Breast epithelium (tissue), 4 donors: ENCODE results near the gene ADAMTSL5. TPM values are rescaled to one million over a fixed set of nuclear protein-coding genes. Genes with fewer than 3 reads are reported as not detected.

Source experiments
- DNase-seq, 2 donors: peaks; one replicate each; pipeline ENCODE4 v3.0.0-alpha.2; 2019; ENCODE audit warnings: low spot score in 2 of 2
- H3K27ac ChIP-seq, 2 donors: fragments of 200-600 bp; sonication (generic) in 1 of 2; one replicate each; pipeline ENCODE4 v1.5.1; 2016 to 2019; ENCODE audit warnings: mild to moderate bottlenecking in 1 of 2
- H3K27me3 ChIP-seq, 2 donors: fragments of 200-600 bp; sonication (generic) in 1 of 2; one replicate each; pipeline versions ENCODE4 v1.5.1 to v1.6.0; 2017 to 2019; ENCODE audit warnings: control low read depth in 1 of 2, mild to moderate bottlenecking in 1 of 2
- H3K36me3 ChIP-seq: fragments of 200-600 bp; one replicate; pipeline ENCODE4 v1.5.1; 2019
- H3K4me1 ChIP-seq, 2 donors: fragments of 200-600 bp; sonication (generic); one replicate each; pipeline ENCODE4 v1.5.1; 2016 to 2019; ENCODE audit warnings: control low read depth in 1 of 2
- H3K4me3 ChIP-seq, 3 donors: fragments of 200-600 bp; sonication (generic); 1 replicate in 2 of 3; 2 replicates in 1 of 3; pipeline ENCODE4 v1.5.1; 2016 to 2019; ENCODE audit warnings: mild to moderate bottlenecking in 3 of 3, moderate library complexity in 2 of 3
- H3K9me3 ChIP-seq, 2 donors: fragments of 200-600 bp; sonication (generic) in 1 of 2; one replicate each; pipeline ENCODE4 v1.5.1; 2016 to 2019; ENCODE audit warnings: control low read depth in 1 of 2
- CTCF ChIP-seq, 3 donors: fragments of 450-650 bp; IDR thresholded peaks; one replicate each; pipeline ENCODE4 v1.5.1; 2016 to 2017; ENCODE audit warnings: antibody characterized with exemption in 3 of 3, mild to moderate bottlenecking in 3 of 3, moderate library complexity in 3 of 3
- POLR2A ChIP-seq: fragments of 450-650 bp; IDR thresholded peaks from one replicate; pipeline ENCODE4 v1.6.1; 2016; ENCODE audit warnings: antibody characterized with exemption, mild to moderate bottlenecking, moderate library complexity
- POLR2AphosphoS5 ChIP-seq, 3 donors: sonication (generic); formaldehyde crosslinking; IDR thresholded peaks; one replicate each; pipeline ENCODE4 v1.6.1; 2017; ENCODE audit warnings: antibody characterized with exemption in 3 of 3
- intact Hi-C: fragments of 100-400 bp; cut with DNase I; formaldehyde crosslinking; loops from one replicate; pipeline ENCODE4 v1.15.1; 2023; ENCODE audit warnings: low total_unique reads
- total RNA-seq, 3 donors: library from RNA; depleted of rRNA; stranded (reverse); fragments of >200 nt; gene quantifications; one replicate each; pipeline ENCODE4 v1.1.0, GENCODE V29; 2016

Gene ADAMTSL5
- total RNA-seq, 3 donors from 2014 or later = 1.3 to 3.5 (median 2.1) TPM

- Histone ChIP-seq H3K36me3 (no peaks in the 10 kb centered on the region), H3K9me3 (no peaks in the 10 kb centered on the region), H3K4me1 (peaks cover 34 to 38% of the 10 kb centered on the region in 2 donors), H3K27me3 (peaks cover 28 to 68% of the 10 kb centered on the region in 2 donors), H3K4me3 (peak overlapping the region in 2 of 3 donors; percentile 49 to 69), H3K27ac (no peak overlapping the region)
- intact Hi-C loops = no loop called here
- DNase-seq = no peak
- no peak for TF ChIP-seq CTCF (IDR thresholded peaks at IDR 0.05)
- no peak for TF ChIP-seq POLR2AphosphoS5 (IDR thresholded peaks at IDR 0.05)
- no peak for TF ChIP-seq POLR2A
These were observed 44.5 kb downstream of the ADAMTSL5 start for GRCh38 chr19:1468274-1468820.

GRCh38 chr19:1467490-1468273, 45.1 kb downstream of the ADAMTSL5 start:
- Histone ChIP-seq H3K9me3 (no peaks in the 10 kb centered on the region), H3K4me3 (peak overlapping the region in 2 of 3 donors; percentile 49 to 69), H3K36me3 (no peaks in the 10 kb centered on the region), H3K27me3 (peaks cover 28 to 64% of the 10 kb centered on the region in 2 donors), H3K4me1 (peaks cover 34 to 38% of the 10 kb centered on the region in 2 donors), H3K27ac (no peak overlapping the region)
- intact Hi-C loops = no loop called here
- TF ChIP-seq CTCF (IDR thresholded peaks at IDR 0.05) = no peak
- no peak for TF ChIP-seq POLR2A
- TF ChIP-seq POLR2AphosphoS5 (IDR thresholded peaks at IDR 0.05) = no peak
- no peak for DNase-seq

- intact Hi-C loops = no loop called here
- H3K36me3 ChIP-seq = no peaks in the 10 kb centered on the region
- peak overlapping the region in 1 of 3 donors; percentile 69 for H3K4me3 ChIP-seq
- TF ChIP-seq CTCF (IDR thresholded peaks at IDR 0.05) = no peak
- no peak for TF ChIP-seq POLR2AphosphoS5 (IDR thresholded peaks at IDR 0.05)
- TF ChIP-seq POLR2A = no peak
- no peak overlapping the region for H3K27ac ChIP-seq
- H3K9me3 ChIP-seq = no peaks in the 10 kb centered on the region
- DNase-seq = no peak
- H3K4me1 ChIP-seq = peaks cover 34 to 38% of the 10 kb centered on the region in 2 donors
- peaks cover 28 to 59% of the 10 kb centered on the region in 2 donors for H3K27me3 ChIP-seq
These were observed 45.7 kb downstream of the ADAMTSL5 start for GRCh38 chr19:1467215-1467489.

- H3K9me3 ChIP-seq = no peaks in the 10 kb centered on the region
- H3K27me3 ChIP-seq = peaks cover 28 to 54% of the 10 kb centered on the region in 2 donors
- no peaks in the 10 kb centered on the region for H3K36me3 ChIP-seq
- DNase-seq = no peak
- TF ChIP-seq POLR2A = no peak
- no peak for TF ChIP-seq POLR2AphosphoS5 (IDR thresholded peaks at IDR 0.05)
- no peak for TF ChIP-seq CTCF (IDR thresholded peaks at IDR 0.05)
- H3K4me3 ChIP-seq = peak overlapping the region in 1 of 3 donors; percentile 69
- no peak overlapping the region for H3K27ac ChIP-seq
- intact Hi-C loops = no loop called here
- peaks cover 34 to 38% of the 10 kb centered on the region in 2 donors for H3K4me1 ChIP-seq
These were observed 46.2 kb downstream of the ADAMTSL5 start for GRCh38 chr19:1466461-1467214.
